Stimulated activated CD8-positive, alpha-beta memory T cell treated with anti-CD3 and anti-CD28 coated beads, Interleukin-15, amount 100 ng/mL, for 4 hours (primary cell): ENCODE results near the gene NIPSNAP3A.

Experiments used
- DNase-seq, 2 donors: peaks; one replicate each; pipeline ENCODE4 v3.0.0-alpha.2; 2020; ENCODE audit warnings: low read depth in 2 of 2

Gene NIPSNAP3A

GRCh38 chr9:104808035-104808614, 60.6 kb downstream of the NIPSNAP3A start:
- no peak for DNase-seq
